ES-I3 (cell line): Measurements from ENCODE around the gene LAGE3.

Source experiments
- H3K36me3 ChIP-seq: 2 replicates; pipeline ENCODE4 v1.6.1; 2013; ENCODE audit warnings: mild to moderate bottlenecking, low read length, control low read depth, moderate library complexity; ENCODE audit not compliant: insufficient read depth
- H3K4me1 ChIP-seq: 2 replicates; pipeline ENCODE4 v1.6.1; 2013; ENCODE audit warnings: mild to moderate bottlenecking, control low read depth, low read length; ENCODE audit not compliant: insufficient read depth
- H3K9ac ChIP-seq: 2 replicates; pipeline ENCODE4 v1.6.1; 2013; ENCODE audit warnings: low read depth, mild to moderate bottlenecking, low read length, moderate library complexity
- H3K9me3 ChIP-seq: 2 replicates; pipeline ENCODE4 v1.6.1; 2013; ENCODE audit warnings: mild to moderate bottlenecking, low read length, moderate library complexity; ENCODE audit not compliant: control insufficient read depth, insufficient read depth

LAGE3 gene

GRCh38 chrX:154444755-154445246, 34.3 kb downstream of the LAGE3 start:
- H3K4me1 ChIP-seq = no peaks in the 10 kb centered on the region; the same call in 1 of the 2 replicates
- no peaks in the 10 kb centered on the region for H3K9me3 ChIP-seq
- H3K36me3 ChIP-seq = peaks cover 3% of the 10 kb centered on the region; the same call in 1 of the 2 replicates
- H3K9ac ChIP-seq = peak overlapping the region; percentile 63

GRCh38 chrX:154443992-154444754, 34.9 kb downstream of the LAGE3 start, which contains the start of gene FAM50A:
Gene FAM50A (plus strand): TSS chrX:154444141. CDS start chrX:154444236, 95 bp downstream.
- Histone ChIP-seq H3K9ac (peak within 1 kb of the TSS; percentile 63), H3K36me3 (peaks cover 3% of the 10 kb centered on the region; the same call in 1 of the 2 replicates), H3K4me1 (no peaks in the 10 kb centered on the region; the same call in 1 of the 2 replicates), H3K9me3 (no peaks in the 10 kb centered on the region)

- H3K36me3 ChIP-seq = peaks cover 8% of the 10 kb centered on the region; the same call in 1 of the 2 replicates
- peak overlapping the region; percentile 56 for H3K9ac ChIP-seq
- no peaks in the 10 kb centered on the region; the same call in 1 of the 2 replicates for H3K4me1 ChIP-seq
- no peaks in the 10 kb centered on the region for H3K9me3 ChIP-seq
These were observed 35.6 kb downstream of the LAGE3 start for GRCh38 chrX:154443479-154443910.

GRCh38 chrX:154441984-154442707, 36.9 kb downstream of the LAGE3 start:
- no peaks in the 10 kb centered on the region for H3K9me3 ChIP-seq
- no peak overlapping the region for H3K9ac ChIP-seq
- H3K4me1 ChIP-seq = no peaks in the 10 kb centered on the region; the same call in 1 of the 2 replicates
- H3K36me3 ChIP-seq = peaks cover 9% of the 10 kb centered on the region; the same call in 1 of the 2 replicates

- H3K36me3 ChIP-seq = peaks cover 9% of the 10 kb centered on the region; the same call in 1 of the 2 replicates
- H3K9me3 ChIP-seq = no peaks in the 10 kb centered on the region
- no peak overlapping the region for H3K9ac ChIP-seq
- no peaks in the 10 kb centered on the region; the same call in 1 of the 2 replicates for H3K4me1 ChIP-seq
These were observed 37.5 kb downstream of the LAGE3 start for GRCh38 chrX:154441564-154441963.

- Histone ChIP-seq H3K36me3 (peaks cover 9% of the 10 kb centered on the region; the same call in 1 of the 2 replicates), H3K4me1 (no peaks in the 10 kb centered on the region; the same call in 1 of the 2 replicates), H3K9ac (no peak overlapping the region), H3K9me3 (no peaks in the 10 kb centered on the region)
These were observed 38.3 kb downstream of the LAGE3 start for GRCh38 chrX:154440623-154441357.

GRCh38 chrX:154439841-154440240, 39.2 kb downstream of the LAGE3 start:
- no peak overlapping the region for H3K9ac ChIP-seq
- no peaks in the 10 kb centered on the region for H3K9me3 ChIP-seq
- H3K36me3 ChIP-seq = peaks cover 9% of the 10 kb centered on the region; the same call in 1 of the 2 replicates
- no peaks in the 10 kb centered on the region; the same call in 1 of the 2 replicates for H3K4me1 ChIP-seq

GRCh38 chrX:154437971-154438893, 40.8 kb downstream of the LAGE3 start:
- Histone ChIP-seq H3K9ac (peak overlapping the region; percentile 65), H3K36me3 (peaks cover 9% of the 10 kb centered on the region; the same call in 1 of the 2 replicates), H3K4me1 (no peaks in the 10 kb centered on the region), H3K9me3 (no peaks in the 10 kb centered on the region)

GRCh38 chrX:154436983-154437752, 41.9 kb downstream of the LAGE3 start, which contains the start of gene GDI1:
Gene GDI1 (plus strand): TSS chrX:154437154. CDS start chrX:154437255, 101 bp downstream.
- Histone ChIP-seq H3K9ac (peak within 1 kb of the TSS; percentile 65), H3K9me3 (no peaks in the 10 kb centered on the region), H3K36me3 (peaks cover 9% of the 10 kb centered on the region; the same call in 1 of the 2 replicates), H3K4me1 (no peaks in the 10 kb centered on the region)

GRCh38 chrX:154436374-154436982, 42.6 kb downstream of the LAGE3 start:
- H3K9me3 ChIP-seq = no peaks in the 10 kb centered on the region
- peak overlapping the region; percentile 65 for H3K9ac ChIP-seq
- H3K4me1 ChIP-seq = no peaks in the 10 kb centered on the region
- H3K36me3 ChIP-seq = peaks cover 9% of the 10 kb centered on the region; the same call in 1 of the 2 replicates

- no peak overlapping the region for H3K9ac ChIP-seq
- H3K36me3 ChIP-seq = 0 out of 2 replicates have a peak, but pooled peaks cover 6% of the 10 kb centered on the region
- H3K9me3 ChIP-seq = no peaks in the 10 kb centered on the region
- no peaks in the 10 kb centered on the region; the same call in 1 of the 2 replicates for H3K4me1 ChIP-seq
These were observed 43.8 kb downstream of the LAGE3 start for GRCh38 chrX:154435171-154435733.
